Stimulated activated naive CD8-positive, alpha-beta T cell treated with anti-CD3 and anti-CD28 coated beads, Interleukin-15, Interleukin-2, amounts not matched to agents 100 ng/mL and 50 ng/mL, for 24 hours (primary cell): ENCODE results near the gene ADGRF5.

Experiments used
- H3K27ac Mint-ChIP-seq: one replicate; pipeline ENCODE4 v1.8.0; 2021; ENCODE audit warnings: mild to moderate bottlenecking, mixed read lengths
- H3K27me3 Mint-ChIP-seq: one replicate; pipeline ENCODE4 v1.8.0; 2021; ENCODE audit warnings: mixed read lengths
- H3K36me3 Mint-ChIP-seq: one replicate; pipeline ENCODE4 v1.8.0; 2021; ENCODE audit warnings: low read depth, mixed read lengths
- H3K4me1 Mint-ChIP-seq: one replicate; pipeline ENCODE4 v1.8.0; 2021; ENCODE audit warnings: low read depth, mixed read lengths
- H3K4me3 Mint-ChIP-seq: one replicate; pipeline ENCODE4 v1.8.0; 2021; ENCODE audit warnings: mild to moderate bottlenecking, mixed read lengths
- H3K9me3 Mint-ChIP-seq: one replicate; pipeline ENCODE4 v1.8.0; 2021; ENCODE audit warnings: mixed read lengths

ADGRF5 gene

GRCh38 chr6:46915380-46915779 lies 6.4 kb downstream of the ADGRF5 start:
- H3K4me1 Mint-ChIP-seq = no peaks in the 10 kb centered on the region
- H3K9me3 Mint-ChIP-seq = no peaks in the 10 kb centered on the region
- H3K27ac Mint-ChIP-seq = no peak overlapping the region
- no peaks in the 10 kb centered on the region for H3K36me3 Mint-ChIP-seq
- no peak overlapping the region for H3K4me3 Mint-ChIP-seq
- H3K27me3 Mint-ChIP-seq = no peaks in the 10 kb centered on the region

GRCh38 chr6:46914279-46914810 lies 7.4 kb downstream of the ADGRF5 start:
- H3K36me3 Mint-ChIP-seq = no peaks in the 10 kb centered on the region
- H3K4me3 Mint-ChIP-seq = no peak overlapping the region
- no peak overlapping the region for H3K27ac Mint-ChIP-seq
- no peaks in the 10 kb centered on the region for H3K9me3 Mint-ChIP-seq
- H3K27me3 Mint-ChIP-seq = no peaks in the 10 kb centered on the region
- no peaks in the 10 kb centered on the region for H3K4me1 Mint-ChIP-seq

- no peak overlapping the region for H3K4me3 Mint-ChIP-seq
- H3K36me3 Mint-ChIP-seq = no peaks in the 10 kb centered on the region
- no peaks in the 10 kb centered on the region for H3K27me3 Mint-ChIP-seq
- H3K4me1 Mint-ChIP-seq = no peaks in the 10 kb centered on the region
- no peaks in the 10 kb centered on the region for H3K9me3 Mint-ChIP-seq
- no peak overlapping the region for H3K27ac Mint-ChIP-seq
These were observed 12.4 kb downstream of the ADGRF5 start for GRCh38 chr6:46909371-46909770.

- no peaks in the 10 kb centered on the region for H3K36me3 Mint-ChIP-seq
- no peak overlapping the region for H3K4me3 Mint-ChIP-seq
- no peak overlapping the region for H3K27ac Mint-ChIP-seq
- no peaks in the 10 kb centered on the region for H3K9me3 Mint-ChIP-seq
- H3K27me3 Mint-ChIP-seq = peaks cover 1% of the 10 kb centered on the region
- H3K4me1 Mint-ChIP-seq = no peaks in the 10 kb centered on the region
These were observed 15.0 kb downstream of the ADGRF5 start for GRCh38 chr6:46906776-46907175.

- no peaks in the 10 kb centered on the region for H3K36me3 Mint-ChIP-seq
- H3K27ac Mint-ChIP-seq = no peak overlapping the region
- no peaks in the 10 kb centered on the region for H3K9me3 Mint-ChIP-seq
- no peak overlapping the region for H3K4me3 Mint-ChIP-seq
- no peaks in the 10 kb centered on the region for H3K4me1 Mint-ChIP-seq
- peaks cover 8% of the 10 kb centered on the region for H3K27me3 Mint-ChIP-seq
These were observed 17.6 kb downstream of the ADGRF5 start for GRCh38 chr6:46904117-46904516.

GRCh38 chr6:46903175-46903574 lies 18.6 kb downstream of the ADGRF5 start:
- Mint-ChIP-seq H3K27ac (no peak overlapping the region), H3K27me3 (peaks cover 8% of the 10 kb centered on the region), H3K9me3 (no peaks in the 10 kb centered on the region), H3K36me3 (no peaks in the 10 kb centered on the region), H3K4me3 (no peak overlapping the region), H3K4me1 (no peaks in the 10 kb centered on the region)

GRCh38 chr6:46901882-46902314 lies 19.8 kb downstream of the ADGRF5 start:
- H3K27me3 Mint-ChIP-seq = peaks cover 8% of the 10 kb centered on the region
- H3K9me3 Mint-ChIP-seq = no peaks in the 10 kb centered on the region
- no peak overlapping the region for H3K4me3 Mint-ChIP-seq
- H3K4me1 Mint-ChIP-seq = no peaks in the 10 kb centered on the region
- no peaks in the 10 kb centered on the region for H3K36me3 Mint-ChIP-seq
- no peak overlapping the region for H3K27ac Mint-ChIP-seq

GRCh38 chr6:46900266-46900665 lies 21.5 kb downstream of the ADGRF5 start:
- Mint-ChIP-seq H3K4me3 (no peak overlapping the region), H3K36me3 (no peaks in the 10 kb centered on the region), H3K9me3 (no peaks in the 10 kb centered on the region), H3K27me3 (peaks cover 8% of the 10 kb centered on the region), H3K27ac (no peak overlapping the region), H3K4me1 (no peaks in the 10 kb centered on the region)

GRCh38 chr6:46899659-46900058 lies 22.1 kb downstream of the ADGRF5 start:
- Mint-ChIP-seq H3K27ac (no peak overlapping the region), H3K4me1 (no peaks in the 10 kb centered on the region), H3K27me3 (peaks cover 8% of the 10 kb centered on the region), H3K9me3 (no peaks in the 10 kb centered on the region), H3K36me3 (no peaks in the 10 kb centered on the region), H3K4me3 (no peak overlapping the region)

GRCh38 chr6:46898006-46898405 lies 23.7 kb downstream of the ADGRF5 start:
- Mint-ChIP-seq H3K4me3 (no peak overlapping the region), H3K9me3 (no peaks in the 10 kb centered on the region), H3K27ac (no peak overlapping the region), H3K36me3 (no peaks in the 10 kb centered on the region), H3K4me1 (no peaks in the 10 kb centered on the region), H3K27me3 (peaks cover 8% of the 10 kb centered on the region)

- Mint-ChIP-seq H3K27ac (no peak overlapping the region), H3K36me3 (no peaks in the 10 kb centered on the region), H3K4me3 (no peak overlapping the region), H3K4me1 (no peaks in the 10 kb centered on the region), H3K9me3 (no peaks in the 10 kb centered on the region), H3K27me3 (peaks cover 11% of the 10 kb centered on the region)
These were observed 24.9 kb downstream of the ADGRF5 start for GRCh38 chr6:46896871-46897270.

GRCh38 chr6:46895930-46896329 lies 25.8 kb downstream of the ADGRF5 start:
- Mint-ChIP-seq H3K27ac (no peak overlapping the region), H3K4me3 (no peak overlapping the region), H3K36me3 (no peaks in the 10 kb centered on the region), H3K9me3 (no peaks in the 10 kb centered on the region), H3K27me3 (peaks cover 11% of the 10 kb centered on the region), H3K4me1 (no peaks in the 10 kb centered on the region)

GRCh38 chr6:46894433-46894832 lies 27.3 kb downstream of the ADGRF5 start:
- Mint-ChIP-seq H3K9me3 (no peaks in the 10 kb centered on the region), H3K27me3 (peaks cover 7% of the 10 kb centered on the region), H3K4me1 (no peaks in the 10 kb centered on the region), H3K27ac (no peak overlapping the region), H3K36me3 (no peaks in the 10 kb centered on the region), H3K4me3 (no peak overlapping the region)

GRCh38 chr6:46893648-46894047 lies 28.1 kb downstream of the ADGRF5 start:
- H3K4me1 Mint-ChIP-seq = no peaks in the 10 kb centered on the region
- H3K9me3 Mint-ChIP-seq = no peaks in the 10 kb centered on the region
- no peak overlapping the region for H3K4me3 Mint-ChIP-seq
- H3K27ac Mint-ChIP-seq = no peak overlapping the region
- peaks cover 7% of the 10 kb centered on the region for H3K27me3 Mint-ChIP-seq
- no peaks in the 10 kb centered on the region for H3K36me3 Mint-ChIP-seq

- Mint-ChIP-seq H3K36me3 (no peaks in the 10 kb centered on the region), H3K4me1 (no peaks in the 10 kb centered on the region), H3K4me3 (no peak overlapping the region), H3K27ac (no peak overlapping the region), H3K9me3 (no peaks in the 10 kb centered on the region), H3K27me3 (peaks cover 7% of the 10 kb centered on the region)
These were observed 30.4 kb downstream of the ADGRF5 start for GRCh38 chr6:46891252-46891795.

- Mint-ChIP-seq H3K4me3 (no peak overlapping the region), H3K4me1 (no peaks in the 10 kb centered on the region), H3K27me3 (peaks cover 7% of the 10 kb centered on the region), H3K27ac (no peak overlapping the region), H3K9me3 (no peaks in the 10 kb centered on the region), H3K36me3 (no peaks in the 10 kb centered on the region)
These were observed 33.2 kb downstream of the ADGRF5 start for GRCh38 chr6:46888578-46888977.
